Mucosa of rectum (tissue), 2 donors: ENCODE data around the gene LHFPL5.

Source experiments
- H3K27ac ChIP-seq, 2 donors: one replicate each; pipeline ENCODE4 v1.7.0; 2013; ENCODE audit warnings: inconsistent platforms in 2 of 2, low read depth in 2 of 2, low read length in 2 of 2
- H3K27me3 ChIP-seq, 2 donors: one replicate each; pipeline ENCODE4 v1.7.0; 2013; ENCODE audit warnings: low read length in 2 of 2; ENCODE audit not compliant: control insufficient read depth in 2 of 2, insufficient read depth in 2 of 2
- H3K36me3 ChIP-seq, 2 donors: one replicate each; pipeline ENCODE4 v1.7.0; 2013; ENCODE audit warnings: low read length in 2 of 2; ENCODE audit not compliant: control insufficient read depth in 2 of 2, insufficient read depth in 2 of 2
- H3K4me1 ChIP-seq, 2 donors: one replicate each; pipeline ENCODE4 v1.7.0; 2013; ENCODE audit warnings: low read length in 2 of 2, mild to moderate bottlenecking in 1 of 2; ENCODE audit not compliant: control insufficient read depth in 2 of 2, insufficient read depth in 2 of 2
- H3K4me3 ChIP-seq, 2 donors: one replicate each; pipeline ENCODE4 v1.7.0; 2013; ENCODE audit warnings: low read length in 2 of 2
- H3K9ac ChIP-seq, 2 donors: one replicate each; pipeline ENCODE4 v1.7.0; 2013; ENCODE audit warnings: low read length in 2 of 2, low read depth in 1 of 2, mild to moderate bottlenecking in 1 of 2
- H3K9me3 ChIP-seq, 2 donors: one replicate each; pipeline ENCODE4 v1.7.0; 2013; ENCODE audit warnings: low read length in 2 of 2; ENCODE audit not compliant: control insufficient read depth in 2 of 2
- donor health status: healthy.
- donor health status: Normal muscosa, but diverticular disease.

The LHFPL5 gene

DNA sequence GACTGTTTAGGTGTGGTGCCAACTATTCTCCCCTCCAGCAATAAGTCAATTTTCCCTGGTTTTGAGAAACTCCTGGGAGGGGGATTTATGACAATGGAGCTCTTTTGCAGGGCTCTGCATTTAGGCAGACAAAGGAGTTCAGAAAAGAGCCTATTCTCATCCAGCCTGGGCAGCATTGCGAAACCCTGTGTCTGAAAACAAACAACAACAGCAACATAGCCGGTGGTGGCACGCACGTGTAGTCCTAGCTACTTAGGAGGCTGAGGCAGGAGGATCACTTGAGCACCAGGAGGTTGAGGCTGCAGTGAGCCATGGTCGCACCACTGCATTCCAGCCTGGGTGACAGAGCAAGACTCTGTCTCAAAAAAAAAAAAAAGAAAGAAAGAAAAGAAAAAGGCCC, 14.5 kb upstream of the LHFPL5 start:
- no peak overlapping the region for H3K4me3 ChIP-seq
- no peak overlapping the region for H3K27ac ChIP-seq
- no peaks in the 10 kb centered on the region for H3K4me1 ChIP-seq
- H3K36me3 ChIP-seq, result no peaks in the 10 kb centered on the region
- H3K9me3 ChIP-seq, result no peaks in the 10 kb centered on the region
- peaks cover 13 to 25% of the 10 kb centered on the region in 2 donors for H3K27me3 ChIP-seq
- H3K9ac ChIP-seq, result no peak overlapping the region

DNA sequence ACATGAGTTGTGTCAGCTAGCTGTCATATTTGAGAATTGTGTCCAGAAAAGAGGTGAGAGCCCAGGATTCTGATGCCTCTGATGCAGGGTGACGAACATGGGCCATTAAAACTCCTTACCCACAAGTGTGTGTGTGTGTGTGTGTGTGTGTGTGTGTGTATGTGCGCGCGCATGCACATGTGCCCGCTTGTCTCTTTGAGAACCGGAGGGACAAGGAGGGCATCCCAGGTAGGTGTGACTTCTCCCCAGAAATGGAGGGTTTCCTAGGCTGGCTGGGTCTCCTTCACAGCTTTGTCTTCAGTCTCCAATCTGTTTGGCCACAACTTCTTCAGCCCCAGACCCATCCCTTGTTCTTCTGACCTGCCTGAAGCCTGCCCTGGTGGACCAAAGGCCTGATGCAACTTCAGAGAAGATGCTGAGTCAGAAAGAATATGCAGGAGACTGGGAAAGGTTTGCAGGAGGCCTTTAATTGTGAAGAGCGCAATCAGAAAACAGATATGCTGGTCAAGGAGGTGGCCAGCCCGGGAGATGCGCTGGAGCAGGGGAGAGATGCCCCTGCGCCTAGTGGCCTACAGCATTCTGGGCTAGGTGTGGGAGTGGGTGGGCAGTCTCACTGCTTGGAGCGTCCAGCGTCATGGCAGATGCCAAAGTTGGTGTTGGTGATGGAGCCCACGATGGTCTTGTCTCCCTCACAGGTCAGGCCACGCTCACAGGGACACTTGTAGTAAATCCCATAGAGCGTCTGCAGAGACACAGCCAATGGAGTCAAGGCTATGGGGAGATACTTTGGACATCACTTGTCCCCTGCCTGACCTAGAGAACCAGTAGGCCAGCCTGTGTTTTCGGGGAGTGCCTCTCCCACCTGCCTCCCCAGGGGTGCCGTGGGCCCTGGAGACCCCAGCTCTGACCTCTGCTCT, 10.4 kb upstream of the LHFPL5 start:
- Histone ChIP-seq H3K36me3 (no peaks in the 10 kb centered on the region), H3K27ac (no peak overlapping the region), H3K4me1 (no peaks in the 10 kb centered on the region), H3K27me3 (no peaks in the 10 kb centered on the region), H3K9me3 (no peaks in the 10 kb centered on the region), H3K9ac (no peak overlapping the region), H3K4me3 (no peak overlapping the region)

DNA sequence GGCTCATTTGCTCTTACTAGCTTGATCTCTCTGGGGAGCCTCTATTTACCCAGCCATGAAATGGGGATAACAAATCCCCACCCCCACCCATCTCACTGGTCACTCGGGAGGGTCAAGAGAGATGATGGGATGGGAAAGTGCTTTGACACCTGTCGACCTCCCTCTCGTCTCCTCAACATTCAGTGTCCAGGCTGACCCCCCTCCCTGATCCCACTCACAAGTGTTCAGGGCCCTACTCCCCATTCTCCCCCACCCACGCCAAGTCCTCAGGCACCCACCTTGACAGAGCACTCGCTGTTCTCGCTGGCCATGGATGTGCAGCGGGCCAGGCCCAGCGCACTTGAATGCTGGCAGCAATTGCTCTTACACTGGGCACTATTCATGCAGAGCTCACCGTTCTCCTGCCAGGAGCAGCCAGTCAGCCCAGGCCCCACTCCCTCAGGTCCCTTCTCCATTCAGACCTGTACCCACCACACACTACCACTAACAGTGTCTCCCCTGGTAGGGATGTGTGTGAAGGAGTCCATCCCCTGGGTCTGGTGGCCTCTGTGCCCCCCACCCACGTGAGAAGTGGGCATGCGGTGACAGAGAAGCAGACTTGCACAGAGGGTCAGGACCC, 9.6 kb upstream of the LHFPL5 start:
- Histone ChIP-seq H3K4me1 (no peaks in the 10 kb centered on the region), H3K27ac (no peak overlapping the region), H3K4me3 (no peak overlapping the region), H3K36me3 (no peaks in the 10 kb centered on the region), H3K27me3 (no peaks in the 10 kb centered on the region), H3K9me3 (no peaks in the 10 kb centered on the region), H3K9ac (no peak overlapping the region)

DNA sequence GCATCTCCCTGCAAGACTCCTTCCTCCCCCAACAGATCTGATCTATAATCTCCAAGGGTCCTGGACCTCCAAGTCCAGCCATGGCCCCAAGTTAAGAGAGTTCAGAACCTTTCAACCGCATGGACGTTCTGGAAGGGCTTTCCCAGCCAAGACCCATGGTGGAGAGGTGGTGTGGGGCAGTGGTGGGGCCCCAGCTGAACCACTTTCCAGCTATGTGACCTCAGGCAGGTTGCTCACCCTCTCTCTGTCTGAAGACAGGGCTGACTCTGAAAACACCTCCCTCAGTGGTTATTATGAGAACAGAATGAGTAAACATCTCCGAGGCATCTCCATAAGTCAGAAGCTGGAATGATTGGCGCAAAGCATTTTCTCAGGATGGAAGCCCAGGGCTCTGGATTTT, 8.9 kb upstream of the LHFPL5 start:
- Histone ChIP-seq H3K4me3 (no peak overlapping the region), H3K9me3 (no peaks in the 10 kb centered on the region), H3K27me3 (no peaks in the 10 kb centered on the region), H3K4me1 (no peaks in the 10 kb centered on the region), H3K9ac (no peak overlapping the region), H3K27ac (no peak overlapping the region), H3K36me3 (no peaks in the 10 kb centered on the region)

DNA sequence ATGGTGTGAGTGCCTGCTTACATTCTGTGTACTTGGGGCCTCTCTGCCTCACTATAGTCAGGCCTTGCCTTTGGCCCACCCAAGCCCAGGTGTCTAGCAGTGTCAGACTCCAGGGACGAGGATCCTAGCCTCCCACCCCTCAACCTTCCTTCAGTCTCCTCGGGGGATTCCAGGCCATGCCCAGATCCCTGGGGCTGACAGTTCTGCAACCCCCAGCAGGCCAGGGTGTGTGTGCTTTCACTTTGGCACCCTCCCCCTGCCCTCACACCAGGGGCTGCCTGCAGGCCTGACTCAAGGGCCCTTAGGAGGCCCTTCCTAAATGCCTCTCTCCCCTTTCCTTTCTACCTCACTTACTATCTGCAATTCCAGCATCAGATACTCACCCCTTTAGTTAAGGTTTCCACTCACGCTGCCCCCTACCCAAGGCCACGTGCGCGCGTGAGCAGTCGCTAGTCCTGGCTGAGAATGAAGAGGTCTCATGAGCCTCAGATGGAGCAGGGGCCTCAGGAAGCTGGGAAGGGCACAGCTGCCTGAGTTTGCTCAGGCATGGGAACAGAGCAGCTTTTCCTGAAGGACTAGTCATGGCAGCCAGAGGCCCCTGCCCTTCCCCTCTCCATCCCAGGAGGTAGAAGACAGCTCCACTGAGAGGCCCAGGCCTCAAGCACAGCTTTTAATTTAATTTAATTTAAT, 7.2 kb upstream of the LHFPL5 start:
- Histone ChIP-seq H3K27ac (no peak overlapping the region), H3K9me3 (no peaks in the 10 kb centered on the region), H3K27me3 (no peaks in the 10 kb centered on the region), H3K9ac (no peak overlapping the region), H3K4me3 (no peak overlapping the region), H3K4me1 (no peaks in the 10 kb centered on the region), H3K36me3 (no peaks in the 10 kb centered on the region)

DNA sequence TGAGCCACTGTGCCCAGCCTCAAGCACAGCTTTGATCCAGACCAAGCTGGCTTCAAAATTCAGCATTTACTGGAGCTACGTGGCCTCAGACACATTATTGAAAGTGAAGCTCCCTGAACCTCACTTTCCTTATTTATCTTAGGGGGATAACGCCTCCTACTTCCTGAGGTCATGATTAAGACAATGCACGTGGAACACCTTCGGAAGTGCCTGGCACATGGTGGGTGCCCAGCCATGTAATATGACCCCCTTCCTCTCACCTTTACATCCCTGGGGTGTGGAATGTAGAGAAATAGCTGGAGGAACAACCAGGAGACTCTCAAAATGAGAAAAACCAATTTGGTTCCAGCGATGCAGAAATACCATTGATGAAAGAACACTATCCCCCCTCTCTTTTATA, 6.4 kb upstream of the LHFPL5 start:
- H3K4me1 ChIP-seq, result no peaks in the 10 kb centered on the region
- no peak overlapping the region for H3K9ac ChIP-seq
- no peaks in the 10 kb centered on the region for H3K36me3 ChIP-seq
- H3K27ac ChIP-seq, result no peak overlapping the region
- no peaks in the 10 kb centered on the region for H3K27me3 ChIP-seq
- no peak overlapping the region for H3K4me3 ChIP-seq
- H3K9me3 ChIP-seq, result no peaks in the 10 kb centered on the region

DNA sequence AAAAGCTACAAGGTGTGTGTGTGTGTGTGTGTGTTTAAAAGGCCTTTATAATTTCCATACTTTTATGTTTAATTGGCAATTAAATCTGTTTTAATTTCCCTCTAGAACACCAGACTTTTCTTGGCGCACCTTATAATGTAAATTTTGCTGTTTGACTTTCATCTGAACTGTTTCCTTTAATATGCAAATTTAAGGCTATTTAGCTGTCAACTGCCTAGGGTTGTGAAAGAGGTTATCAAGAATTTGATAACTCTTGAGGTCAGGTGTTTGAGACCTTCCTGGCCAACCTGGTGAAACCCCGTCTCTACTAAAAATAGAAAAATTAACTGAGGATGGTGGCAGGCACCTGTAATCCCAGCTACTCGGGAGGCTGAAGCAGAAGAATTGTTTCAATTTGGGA, 4.0 kb upstream of the LHFPL5 start:
- Histone ChIP-seq H3K27me3 (peaks cover 0 to 1% of the 10 kb centered on the region in 2 donors), H3K9me3 (no peaks in the 10 kb centered on the region), H3K27ac (no peak overlapping the region), H3K4me1 (no peaks in the 10 kb centered on the region), H3K9ac (no peak overlapping the region), H3K36me3 (no peaks in the 10 kb centered on the region), H3K4me3 (no peak overlapping the region)

DNA sequence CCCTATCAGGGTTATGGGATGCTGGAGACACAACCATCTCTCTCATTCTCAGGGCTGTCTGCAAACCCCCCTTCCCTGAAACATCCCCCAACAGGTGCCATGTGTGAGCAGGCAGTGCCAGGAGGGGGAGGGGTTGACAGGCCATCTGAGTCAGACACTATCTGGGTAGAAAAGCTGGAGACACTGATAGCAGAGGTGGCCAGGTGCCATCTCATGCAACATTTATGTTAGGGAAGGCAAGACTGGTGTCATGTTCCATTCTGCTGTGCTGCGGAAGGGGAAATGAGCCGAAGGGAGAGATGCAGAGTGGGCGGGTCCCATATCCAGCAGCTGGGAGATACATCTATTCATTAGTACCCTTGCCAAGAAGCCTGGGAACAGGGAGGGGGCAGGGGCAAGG, 3.5 kb downstream of the LHFPL5 start:
- H3K27me3 ChIP-seq, result peaks cover 0 to 2% of the 10 kb centered on the region in 2 donors
- H3K4me1 ChIP-seq, result no peaks in the 10 kb centered on the region
- no peak overlapping the region for H3K9ac ChIP-seq
- H3K9me3 ChIP-seq, result no peaks in the 10 kb centered on the region
- no peak overlapping the region for H3K27ac ChIP-seq
- no peak overlapping the region for H3K4me3 ChIP-seq
- H3K36me3 ChIP-seq, result no peaks in the 10 kb centered on the region

DNA sequence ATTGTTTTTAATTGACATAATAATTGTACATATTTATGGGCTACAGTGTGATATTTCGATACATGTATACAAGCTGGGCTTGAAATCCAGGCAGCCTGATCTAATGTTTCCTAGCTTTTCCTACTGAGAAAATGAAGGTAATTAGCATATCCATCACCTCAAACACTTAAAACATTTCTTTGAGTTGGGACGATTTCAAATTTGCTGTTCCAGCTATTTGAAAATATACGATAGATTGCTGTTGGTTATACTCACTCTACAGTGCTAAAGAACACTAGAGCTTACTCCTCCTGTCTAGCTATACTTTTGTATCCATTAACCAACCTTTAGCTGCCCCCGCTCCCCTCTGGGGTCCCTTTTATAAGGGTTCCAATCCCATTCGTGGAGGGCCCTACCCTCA, 4.7 kb downstream of the LHFPL5 start:
- peaks cover 0 to 2% of the 10 kb centered on the region in 2 donors for H3K27me3 ChIP-seq
- H3K36me3 ChIP-seq, result no peaks in the 10 kb centered on the region
- no peak overlapping the region for H3K27ac ChIP-seq
- H3K4me1 ChIP-seq, result no peaks in the 10 kb centered on the region
- no peak overlapping the region for H3K9ac ChIP-seq
- H3K4me3 ChIP-seq, result no peak overlapping the region
- H3K9me3 ChIP-seq, result no peaks in the 10 kb centered on the region
